ENCODE results near the gene SEMA4D.

- TF ChIP-seq CTCF (IDR thresholded peaks at IDR 0.05; ENCODE audit: low read depth, low read length), result no peak
- no peak for TF ChIP-seq POLR2A (IDR thresholded peaks at IDR 0.05; ENCODE audit: extremely low read depth, insufficient read length)
- TF ChIP-seq MYC (IDR thresholded peaks at IDR 0.05; ENCODE audit: low read depth, low read length), result no peak
Observed at GRCh38 chr9:89379031-89379430, 118.9 kb downstream of the SEMA4D start.

All from NB4 (cell line).